Measurements from ENCODE around the gene TNP2. TPM values are rescaled to one million over a fixed set of nuclear protein-coding genes. Genes with fewer than 3 reads are reported as not detected.

The TNP2 gene
- total RNA-seq, 1 donor from 2014 or later: not detected

GRCh38 chr16:11258553-11259492 lies 10.3 kb downstream of the TNP2 start:
- Mint-ChIP-seq H3K9me3 (ENCODE audit: low read depth) (no peaks in the 10 kb centered on the region), H3K4me3 (ENCODE audit: unreplicated experiment) (no peak overlapping the region), H3K4me1 (ENCODE audit: low read depth) (peaks cover 21% of the 10 kb centered on the region), H3K27me3 (ENCODE audit: low read depth) (peaks cover 5% of the 10 kb centered on the region), H3K36me3 (ENCODE audit: low read depth) (no peaks in the 10 kb centered on the region), H3K27ac (ENCODE audit: unreplicated experiment) (no peak overlapping the region)
- DNase-seq (ENCODE audit: low spot score): no peak
- TF ChIP-seq CTCF (IDR thresholded peaks at IDR 0.05): no peak

DNA sequence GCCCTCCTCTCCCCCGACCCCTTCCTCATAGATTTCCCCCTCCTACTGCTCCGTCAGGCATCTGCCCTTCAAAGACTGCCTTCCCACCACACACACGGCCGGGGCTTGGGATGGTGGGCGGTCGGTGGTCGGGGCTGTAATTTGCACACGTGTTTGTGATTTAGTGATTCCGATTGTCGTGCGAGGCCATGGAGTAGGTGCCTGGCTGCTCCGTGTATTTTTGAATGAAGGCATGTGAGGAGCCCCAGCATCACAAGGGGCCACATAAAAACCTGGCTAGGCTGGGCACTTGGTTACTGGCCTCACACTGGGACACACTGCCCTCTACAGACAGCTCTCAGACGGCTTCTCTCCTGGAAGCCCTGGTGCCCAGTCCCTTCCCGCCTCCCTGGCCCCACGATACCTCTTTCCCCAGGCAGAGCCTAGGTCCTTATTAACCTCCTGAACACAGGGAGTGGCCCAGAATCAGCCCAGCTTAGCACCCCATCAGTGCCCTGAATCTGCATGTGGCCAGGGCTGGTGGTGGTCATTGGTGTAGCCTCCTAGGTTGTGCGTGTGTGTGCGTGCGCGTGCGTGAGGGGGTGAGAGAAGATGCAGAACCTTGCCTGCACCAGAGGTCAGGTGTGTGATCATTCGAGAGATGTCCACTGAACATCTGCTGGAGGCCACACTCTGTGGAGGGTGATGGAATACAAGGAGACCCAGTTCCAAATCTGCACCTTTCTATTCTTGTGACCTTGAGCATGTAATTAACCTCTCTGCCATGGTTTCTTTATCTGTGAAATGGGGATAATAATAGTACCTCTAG lies 11.8 kb downstream of the TNP2 start:
- Mint-ChIP-seq H3K36me3 (ENCODE audit: low read depth) (no peaks in the 10 kb centered on the region), H3K27ac (ENCODE audit: unreplicated experiment) (peak overlapping the region; percentile 99), H3K4me1 (ENCODE audit: low read depth) (peaks cover 30% of the 10 kb centered on the region), H3K4me3 (ENCODE audit: unreplicated experiment) (peak overlapping the region; percentile 95), H3K9me3 (ENCODE audit: low read depth) (no peaks in the 10 kb centered on the region), H3K27me3 (ENCODE audit: low read depth) (peaks cover 5% of the 10 kb centered on the region)
- TF ChIP-seq CTCF (IDR thresholded peaks at IDR 0.05): peak; percentile 89
- no peak for DNase-seq (ENCODE audit: low spot score)

DNA sequence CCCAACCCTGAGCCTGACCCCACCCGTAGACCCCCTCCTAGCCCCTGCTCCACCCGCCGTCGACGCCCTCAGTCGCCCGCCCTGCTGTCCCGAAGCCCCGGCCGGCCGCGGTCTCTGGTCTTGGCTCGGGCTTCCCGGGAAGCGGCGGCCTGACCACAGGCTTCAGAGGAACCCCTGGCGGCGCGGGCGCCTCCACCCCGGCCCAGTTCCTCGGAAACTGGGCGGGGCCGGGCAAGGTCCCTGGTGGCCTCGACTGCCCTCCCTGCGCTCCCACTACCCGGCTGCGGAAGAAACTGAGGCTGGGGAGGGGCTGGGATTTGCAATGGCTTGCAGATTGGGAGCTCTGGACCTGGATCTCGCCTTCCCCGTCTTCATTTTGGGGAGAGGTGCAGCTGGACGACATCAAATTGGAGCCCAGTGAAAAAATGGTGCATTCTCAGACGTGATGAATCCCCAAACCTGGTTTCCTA lies 12.4 kb downstream of the TNP2 start:
- DNase-seq (ENCODE audit: low spot score): no peak
- H3K27me3 Mint-ChIP-seq (ENCODE audit: low read depth): peaks cover 5% of the 10 kb centered on the region
- no peaks in the 10 kb centered on the region for H3K9me3 Mint-ChIP-seq (ENCODE audit: low read depth)
- H3K4me3 Mint-ChIP-seq (ENCODE audit: unreplicated experiment): peak overlapping the region; percentile 95
- no peak for TF ChIP-seq CTCF (IDR thresholded peaks at IDR 0.05)
- peak overlapping the region; percentile 99 for H3K27ac Mint-ChIP-seq (ENCODE audit: unreplicated experiment)
- no peaks in the 10 kb centered on the region for H3K36me3 Mint-ChIP-seq (ENCODE audit: low read depth)
- H3K4me1 Mint-ChIP-seq (ENCODE audit: low read depth): peaks cover 32% of the 10 kb centered on the region

DNA sequence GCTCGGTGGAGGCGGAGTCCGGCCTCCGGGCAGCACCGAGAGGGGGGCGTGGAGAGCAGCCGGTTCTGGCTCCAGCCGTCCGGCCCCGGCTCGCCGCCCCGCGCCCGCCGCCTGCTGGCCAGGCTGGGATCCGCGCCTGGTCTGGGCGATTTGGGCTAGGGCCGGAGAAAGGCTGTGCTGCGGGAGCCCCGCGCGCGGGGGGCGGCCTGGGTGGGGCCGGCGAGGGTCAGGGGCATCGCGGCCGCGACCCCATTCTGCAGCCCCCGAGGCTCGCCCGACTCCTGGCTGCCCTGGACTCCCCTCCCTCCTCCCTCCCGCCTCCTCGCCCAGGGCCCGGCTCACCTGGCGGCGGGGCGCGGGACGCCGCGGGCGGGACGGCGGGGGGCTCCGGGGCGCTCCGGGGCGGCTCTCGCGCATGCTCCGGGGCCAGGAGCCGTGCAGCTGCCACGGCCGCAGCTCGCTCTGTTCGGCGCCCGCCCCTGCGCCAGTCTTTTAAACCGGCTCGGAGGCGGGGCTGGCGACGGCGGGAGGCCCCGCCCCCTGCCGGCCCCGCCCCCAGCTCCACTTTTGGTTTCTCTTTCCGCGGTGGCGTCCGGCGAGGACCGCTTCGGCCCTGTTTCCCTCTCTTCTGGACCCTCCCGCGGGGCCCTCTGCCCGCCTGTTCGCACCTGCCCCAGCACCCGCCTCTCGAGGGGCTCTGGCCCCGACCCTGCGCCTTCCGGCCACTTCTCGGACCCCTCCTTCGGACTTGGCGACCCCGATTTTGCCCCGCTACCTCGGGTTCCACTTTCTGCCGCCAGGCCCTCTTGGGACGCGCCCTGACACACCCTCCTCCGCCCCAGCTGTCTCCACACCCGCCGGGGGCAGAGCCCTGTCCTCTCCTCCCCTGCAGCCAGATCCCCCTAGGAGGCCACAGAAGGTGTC lies 13.1 kb downstream of the TNP2 start, which contains the start of gene SOCS1:
SOCS1 (minus strand) TSS at position 468 of the 924 bp plus-strand sequence. CDS start 726 bp downstream, outside the sequence.
- Mint-ChIP-seq H3K4me3 (ENCODE audit: unreplicated experiment) (peak within 1 kb of the TSS; percentile 95), H3K27ac (ENCODE audit: unreplicated experiment) (peak within 1 kb of the TSS; percentile 99), H3K4me1 (ENCODE audit: low read depth) (peaks cover 32% of the 10 kb centered on the region), H3K9me3 (ENCODE audit: low read depth) (no peaks in the 10 kb centered on the region), H3K36me3 (ENCODE audit: low read depth) (no peaks in the 10 kb centered on the region), H3K27me3 (ENCODE audit: low read depth) (peaks cover 5% of the 10 kb centered on the region)
- TF ChIP-seq CTCF (IDR thresholded peaks at IDR 0.05): peak; percentile 99
- DNase-seq (ENCODE audit: low spot score): no peak
